ENCODE results near the gene ARAP2. TPM values are rescaled to one million over a fixed set of nuclear protein-coding genes. Genes with fewer than 3 reads are reported as not detected.

ARAP2 gene
- total RNA-seq, 4 donors from 2014 or later: 12.4 to 65.6 (median 27.5) TPM

GRCh38 chr4:36269533-36270173 is 25.3 kb upstream of the ARAP2 start:
- TF ChIP-seq POLR2A (IDR thresholded peaks at IDR 0.05) (no peak), EP300 (IDR thresholded peaks at IDR 0.05) (no peak), CTCF (IDR thresholded peaks at IDR 0.05) (no peak)

GRCh38 chr4:36269101-36269500 is 24.8 kb upstream of the ARAP2 start:
- Histone ChIP-seq H3K4me3 (no peak overlapping the region), H3K27me3 (no peaks in the 10 kb centered on the region), H3K36me3 (no peaks in the 10 kb centered on the region), H3K4me1 (peaks cover 0 to 4% (median 0%) of the 10 kb centered on the region in 4 donors), H3K27ac (no peak overlapping the region), H3K9me3 (no peaks in the 10 kb centered on the region)
- no peak for DNase-seq (ENCODE audit: low spot score in 2 of 2)
- no peak for TF ChIP-seq CTCF (IDR thresholded peaks at IDR 0.05)
- no peak for TF ChIP-seq EP300 (IDR thresholded peaks at IDR 0.05)
- TF ChIP-seq POLR2A (IDR thresholded peaks at IDR 0.05): no peak
- 81 to 89% methylated on average over 4 of the region's 4 CpGs for WGBS, 2 donors

More at GRCh38 chr4:36269533-36270173, 25.3 kb upstream of the ARAP2 start:
- Histone ChIP-seq H3K27ac (no peak overlapping the region), H3K27me3 (no peaks in the 10 kb centered on the region), H3K9me3 (no peaks in the 10 kb centered on the region), H3K36me3 (no peaks in the 10 kb centered on the region), H3K4me3 (no peak overlapping the region), H3K4me1 (peaks cover 0 to 4% (median 0%) of the 10 kb centered on the region in 4 donors)
- no peak for DNase-seq (ENCODE audit: low spot score in 2 of 2)
- 47% methylated on average over 5 of the region's 5 CpGs for WGBS, 2 donors

- no peak overlapping the region for H3K4me3 ChIP-seq
- TF ChIP-seq POLR2A (IDR thresholded peaks at IDR 0.05) (no peak), CTCF (IDR thresholded peaks at IDR 0.05) (no peak), EP300 (IDR thresholded peaks at IDR 0.05) (no peak)
- H3K9me3 ChIP-seq: no peaks in the 10 kb centered on the region
- WGBS, 2 donors: 57 to 60% methylated on average over 2 of the region's 2 CpGs
- no peaks in the 10 kb centered on the region for H3K27me3 ChIP-seq
- DNase-seq (ENCODE audit: low spot score in 2 of 2): no peak
- peak overlapping the region in 2 of 4 donors; percentile 12 to 62 for H3K27ac ChIP-seq
- no peaks in the 10 kb centered on the region for H3K36me3 ChIP-seq
- H3K4me1 ChIP-seq: peaks cover 0 to 4% (median 0%) of the 10 kb centered on the region in 4 donors
These were observed 23.4 kb upstream of the ARAP2 start for GRCh38 chr4:36267486-36268268.

GRCh38 chr4:36264207-36264826 is 20.0 kb upstream of the ARAP2 start:
- DNase-seq (ENCODE audit: low spot score in 2 of 2): no peak
- no peaks in the 10 kb centered on the region for H3K36me3 ChIP-seq
- no peak overlapping the region for H3K4me3 ChIP-seq
- H3K27ac ChIP-seq: no peak overlapping the region
- no peaks in the 10 kb centered on the region for H3K4me1 ChIP-seq
- H3K27me3 ChIP-seq: no peaks in the 10 kb centered on the region
- H3K9me3 ChIP-seq: no peaks in the 10 kb centered on the region
- TF ChIP-seq POLR2A (IDR thresholded peaks at IDR 0.05) (no peak), CTCF (IDR thresholded peaks at IDR 0.05) (no peak), EP300 (IDR thresholded peaks at IDR 0.05) (no peak)
- WGBS, 2 donors: 97% methylated on average over 2 of the region's 2 CpGs

GRCh38 chr4:36260731-36261130 is 16.4 kb upstream of the ARAP2 start:
- Histone ChIP-seq H3K27ac (no peak overlapping the region), H3K36me3 (no peaks in the 10 kb centered on the region), H3K4me1 (peaks cover 0 to 10% (median 3%) of the 10 kb centered on the region in 4 donors), H3K4me3 (no peak overlapping the region), H3K27me3 (no peaks in the 10 kb centered on the region), H3K9me3 (no peaks in the 10 kb centered on the region)
- TF ChIP-seq POLR2A (IDR thresholded peaks at IDR 0.05) (no peak), CTCF (IDR thresholded peaks at IDR 0.05) (no peak), EP300 (IDR thresholded peaks at IDR 0.05) (no peak)
- WGBS, 2 donors: 92 to 93% methylated on average over 5 of the region's 5 CpGs
- DNase-seq (ENCODE audit: low spot score in 2 of 2): no peak

All from tibial nerve (tissue), 4 donors.